ENCODE data around the gene PLCG2.

The PLCG2 gene

GRCh38 chr16:81803332-81803731, 24.2 kb downstream of the PLCG2 start:
- DNase-seq (ENCODE audit: low spot score): no peak
- TF ChIP-seq, protein P1, sequence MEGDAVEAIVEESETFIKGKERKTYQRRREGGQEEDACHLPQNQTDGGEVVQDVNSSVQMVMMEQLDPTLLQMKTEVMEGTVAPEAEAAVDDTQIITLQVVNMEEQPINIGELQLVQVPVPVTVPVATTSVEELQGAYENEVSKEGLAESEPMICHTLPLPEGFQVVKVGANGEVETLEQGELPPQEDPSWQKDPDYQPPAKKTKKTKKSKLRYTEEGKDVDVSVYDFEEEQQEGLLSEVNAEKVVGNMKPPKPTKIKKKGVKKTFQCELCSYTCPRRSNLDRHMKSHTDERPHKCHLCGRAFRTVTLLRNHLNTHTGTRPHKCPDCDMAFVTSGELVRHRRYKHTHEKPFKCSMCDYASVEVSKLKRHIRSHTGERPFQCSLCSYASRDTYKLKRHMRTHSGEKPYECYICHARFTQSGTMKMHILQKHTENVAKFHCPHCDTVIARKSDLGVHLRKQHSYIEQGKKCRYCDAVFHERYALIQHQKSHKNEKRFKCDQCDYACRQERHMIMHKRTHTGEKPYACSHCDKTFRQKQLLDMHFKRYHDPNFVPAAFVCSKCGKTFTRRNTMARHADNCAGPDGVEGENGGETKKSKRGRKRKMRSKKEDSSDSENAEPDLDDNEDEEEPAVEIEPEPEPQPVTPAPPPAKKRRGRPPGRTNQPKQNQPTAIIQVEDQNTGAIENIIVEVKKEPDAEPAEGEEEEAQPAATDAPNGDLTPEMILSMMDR (IDR thresholded peaks at IDR 0.05; ENCODE audit: extremely low read depth, missing control alignments): no peak

GRCh38 chr16:81804134-81804610, 25.1 kb downstream of the PLCG2 start:
- DNase-seq (ENCODE audit: low spot score): no peak
- TF ChIP-seq, protein P1 (IDR thresholded peaks at IDR 0.05; ENCODE audit: extremely low read depth, missing control alignments): no peak

GRCh38 chr16:81806696-81807095, 27.6 kb downstream of the PLCG2 start:
- no peak for DNase-seq (ENCODE audit: low spot score)
- TF ChIP-seq, protein P1 (IDR thresholded peaks at IDR 0.05; ENCODE audit: extremely low read depth, missing control alignments): no peak

DNA sequence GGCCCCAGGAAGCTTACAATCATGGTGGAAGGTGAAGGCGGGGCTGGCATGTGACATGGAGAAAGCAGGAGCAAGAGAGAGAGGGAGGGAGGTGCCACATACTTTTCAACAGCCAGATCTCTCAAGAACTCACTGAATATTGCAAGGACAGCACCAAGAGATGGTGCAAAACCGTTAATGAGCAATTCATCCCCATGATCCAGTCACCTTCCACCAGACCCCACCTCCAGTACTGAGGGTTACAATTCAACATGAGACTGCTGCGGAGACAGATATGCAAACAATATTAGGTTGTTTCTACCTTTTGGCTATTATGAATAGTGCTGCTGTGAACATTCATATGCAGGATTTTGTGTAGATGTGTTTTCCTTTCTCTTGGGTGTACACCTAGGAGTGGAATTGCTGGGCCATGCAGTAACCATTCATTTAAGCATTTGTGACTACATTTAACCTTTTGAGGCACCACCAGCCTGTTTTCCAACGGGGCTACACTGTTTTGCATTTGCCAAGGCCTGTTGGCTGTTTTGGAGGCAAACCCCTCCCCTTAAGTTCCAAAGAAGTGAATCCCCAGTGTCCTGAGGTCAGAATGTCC, 28.8 kb downstream of the PLCG2 start:
- TF ChIP-seq, protein P1 (IDR thresholded peaks at IDR 0.05; ENCODE audit: extremely low read depth, missing control alignments): no peak
- no peak for DNase-seq (ENCODE audit: low spot score)

DNA sequence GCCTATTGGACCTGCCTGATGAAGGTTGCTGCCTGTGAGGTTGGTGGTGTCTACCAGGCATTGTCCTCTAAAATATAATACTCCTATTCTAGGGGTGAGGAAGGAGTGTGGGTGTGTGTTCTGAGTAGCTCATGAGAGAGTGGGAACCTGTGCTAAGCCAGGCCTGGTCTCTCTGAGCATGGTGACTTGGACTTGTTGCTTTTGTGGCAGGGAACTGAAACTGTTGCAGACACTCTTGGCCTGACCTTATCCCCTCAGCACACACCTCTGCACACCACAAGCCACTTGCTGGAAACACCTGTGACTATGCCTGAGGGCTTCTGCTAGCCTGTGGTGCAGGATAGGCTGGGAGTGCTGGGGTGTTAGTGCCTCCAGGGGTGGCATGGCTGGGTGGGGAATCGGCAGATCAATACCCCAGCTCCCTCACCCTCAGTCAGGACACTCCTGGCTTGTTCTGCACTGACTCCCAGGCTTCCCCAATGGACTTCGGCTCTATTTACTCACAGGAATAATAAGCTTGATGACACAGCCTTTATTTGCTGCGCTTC, 29.9 kb downstream of the PLCG2 start:
- TF ChIP-seq, protein P1 (IDR thresholded peaks at IDR 0.05; ENCODE audit: extremely low read depth, missing control alignments): no peak
- DNase-seq (ENCODE audit: low spot score): peak; percentile 60

- no peak for DNase-seq (ENCODE audit: low spot score)
- TF ChIP-seq, protein P1 (IDR thresholded peaks at IDR 0.05; ENCODE audit: extremely low read depth, missing control alignments): no peak
These were observed 30.5 kb downstream of the PLCG2 start for GRCh38 chr16:81809567-81809966.

- no peak for DNase-seq (ENCODE audit: low spot score)
- TF ChIP-seq, protein P1 (IDR thresholded peaks at IDR 0.05; ENCODE audit: extremely low read depth, missing control alignments): no peak
These were observed 31.3 kb downstream of the PLCG2 start for GRCh38 chr16:81810361-81810760.
